Mucosa of descending colon (tissue), 3 donors: ENCODE results near the gene PTPRN2. TPM values are rescaled to one million over a fixed set of nuclear protein-coding genes. Genes with fewer than 3 reads are reported as not detected.

Source experiments
- ATAC-seq: fragments of 200-7000 bp; cut with Tn5 transposase; one replicate; pipeline ENCODE4 v1.9.1; 2020; ENCODE audit warnings: mild to moderate bottlenecking, moderate library complexity
- DNase-seq, 3 donors: peaks; one replicate each; pipeline ENCODE4 v3.0.0-alpha.2; 2020
- H3K36me3 ChIP-seq: fragments of 200-600 bp; one replicate; pipeline ENCODE4 v1.8.0; 2021; ENCODE audit warnings: low read depth, mild to moderate bottlenecking
- H3K4me1 ChIP-seq: fragments of 200-600 bp; one replicate; pipeline ENCODE4 v1.8.0; 2021; ENCODE audit warnings: low read depth, mild to moderate bottlenecking
- H3K4me3 ChIP-seq: fragments of 200-600 bp; one replicate; pipeline ENCODE4 v1.8.0; 2021; ENCODE audit warnings: mild to moderate bottlenecking
- H3K9me3 ChIP-seq: fragments of 200-600 bp; one replicate; pipeline ENCODE4 v1.8.0; 2021; ENCODE audit warnings: mild to moderate bottlenecking
- intact Hi-C, 2 donors: fragments of 100-400 bp; cut with DNase I in 1 of 2; cut with micrococcal nuclease in 1 of 2; formaldehyde crosslinking; loops; one replicate each; pipeline versions ENCODE4 v1.11.0 to v1.11.1; 2022; cut with DNase I, micrococcal nuclease
- total RNA-seq, 3 donors: library from RNA; stranded (reverse); fragmentation: NEBNext Ultra II Directional in 2 of 3; extraction: Animal tissue kit (Norgen Biotek cat#: 25700) in 2 of 3; gene quantifications; one replicate each; pipeline versions ENCODE4 v1.2.1 to v1.2.4, GENCODE V29; 2021 to 2023
- TF ChIP-seq, protein P1 (sequence below): fragments of 200-600 bp; IDR thresholded peaks from one replicate; pipeline ENCODE4 v1.8.0; 2022; ENCODE audit warnings: antibody characterized with exemption, mild to moderate bottlenecking
- donor health status: DM: no; HTN: no; CAD: no; lungs with moderate emphysema.
- donor health status: DM: no; HTN: no; CAD: no.
- donor health status: DM: no; HTN: yes; CAD: no.

Gene PTPRN2
- total RNA-seq, 3 donors from 2014 or later, result 12.5 to 28.0 (median 26.2) TPM

- DNase-seq, result peak in 1 of 3 donors; percentile 36
- no peaks in the 10 kb centered on the region for H3K9me3 ChIP-seq
- no peaks in the 10 kb centered on the region for H3K4me1 ChIP-seq
- H3K4me3 ChIP-seq, result no peak overlapping the region
- no peak for ATAC-seq
- no peaks in the 10 kb centered on the region for H3K36me3 ChIP-seq
- TF ChIP-seq, protein P1, sequence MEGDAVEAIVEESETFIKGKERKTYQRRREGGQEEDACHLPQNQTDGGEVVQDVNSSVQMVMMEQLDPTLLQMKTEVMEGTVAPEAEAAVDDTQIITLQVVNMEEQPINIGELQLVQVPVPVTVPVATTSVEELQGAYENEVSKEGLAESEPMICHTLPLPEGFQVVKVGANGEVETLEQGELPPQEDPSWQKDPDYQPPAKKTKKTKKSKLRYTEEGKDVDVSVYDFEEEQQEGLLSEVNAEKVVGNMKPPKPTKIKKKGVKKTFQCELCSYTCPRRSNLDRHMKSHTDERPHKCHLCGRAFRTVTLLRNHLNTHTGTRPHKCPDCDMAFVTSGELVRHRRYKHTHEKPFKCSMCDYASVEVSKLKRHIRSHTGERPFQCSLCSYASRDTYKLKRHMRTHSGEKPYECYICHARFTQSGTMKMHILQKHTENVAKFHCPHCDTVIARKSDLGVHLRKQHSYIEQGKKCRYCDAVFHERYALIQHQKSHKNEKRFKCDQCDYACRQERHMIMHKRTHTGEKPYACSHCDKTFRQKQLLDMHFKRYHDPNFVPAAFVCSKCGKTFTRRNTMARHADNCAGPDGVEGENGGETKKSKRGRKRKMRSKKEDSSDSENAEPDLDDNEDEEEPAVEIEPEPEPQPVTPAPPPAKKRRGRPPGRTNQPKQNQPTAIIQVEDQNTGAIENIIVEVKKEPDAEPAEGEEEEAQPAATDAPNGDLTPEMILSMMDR, result no peak
- intact Hi-C loops, result no loop called here
Observed at GRCh38 chr7:157521061-157521731, 1066.4 kb downstream of the PTPRN2 start.

DNA sequence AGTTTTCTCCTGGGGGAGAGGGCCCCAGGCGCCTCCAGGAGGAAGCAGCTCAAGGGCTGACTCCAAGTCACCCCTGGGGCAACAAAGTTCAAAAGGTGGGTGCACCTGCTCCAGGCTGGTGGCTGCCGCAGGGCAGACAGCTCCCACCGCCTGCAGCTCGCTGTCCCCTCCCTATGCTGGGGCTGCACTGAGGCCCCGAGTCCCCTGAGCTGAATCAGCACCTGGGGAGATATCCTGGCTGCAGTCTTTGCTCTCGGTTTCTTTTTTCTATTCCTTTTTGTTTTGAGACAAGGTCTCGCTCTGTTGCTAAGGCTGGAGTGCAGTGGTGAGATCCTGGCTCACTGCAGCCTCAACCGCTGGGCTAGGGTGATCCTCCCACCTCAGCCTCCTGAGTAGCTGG is 1067.4 kb downstream of the PTPRN2 start:
- H3K4me1 ChIP-seq, result no peaks in the 10 kb centered on the region
- peak; percentile 30 for ATAC-seq
- intact Hi-C loops, result no loop called here
- no peak overlapping the region for H3K4me3 ChIP-seq
- TF ChIP-seq, protein P1, result no peak
- no peaks in the 10 kb centered on the region for H3K36me3 ChIP-seq
- DNase-seq, result peak in 1 of 3 donors; percentile 42
- no peaks in the 10 kb centered on the region for H3K9me3 ChIP-seq

DNA sequence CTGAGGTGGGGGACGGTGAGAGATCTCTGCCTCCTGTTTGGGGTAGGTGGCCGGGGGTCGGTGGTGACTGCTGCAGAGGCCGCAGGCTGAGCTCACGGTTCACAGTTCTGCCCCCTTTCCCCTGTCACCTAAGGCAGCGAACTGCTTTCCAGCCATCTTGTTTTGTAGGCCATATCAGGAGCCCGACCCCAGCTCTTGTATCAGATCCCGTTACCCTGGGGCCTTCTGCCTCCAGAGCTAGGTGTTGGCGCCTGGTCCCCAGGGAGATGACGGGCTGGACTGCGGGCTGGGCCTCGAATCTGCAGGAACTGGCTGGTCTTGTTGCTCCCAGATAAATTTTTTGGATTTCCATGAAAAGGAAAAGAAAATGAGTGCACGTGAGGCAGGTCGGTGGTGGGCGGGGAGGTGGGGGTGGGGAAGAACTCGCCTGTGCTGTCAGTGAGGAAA is 1067.8 kb downstream of the PTPRN2 start:
- DNase-seq, result peak in 1 of 3 donors; percentile 15

GRCh38 chr7:157519246-157519645 is 1068.4 kb downstream of the PTPRN2 start:
- Histone ChIP-seq H3K4me1 (no peaks in the 10 kb centered on the region), H3K9me3 (no peaks in the 10 kb centered on the region), H3K36me3 (no peaks in the 10 kb centered on the region), H3K4me3 (no peak overlapping the region)
- ATAC-seq, result no peak
- intact Hi-C loops, result no loop called here
- DNase-seq, result peak in 1 of 3 donors; percentile 21
- TF ChIP-seq, protein P1, result no peak

More for the DNA sequence above, 1067.8 kb downstream of the PTPRN2 start:
- Histone ChIP-seq H3K36me3 (no peaks in the 10 kb centered on the region), H3K4me1 (no peaks in the 10 kb centered on the region), H3K9me3 (no peaks in the 10 kb centered on the region), H3K4me3 (no peak overlapping the region)
- TF ChIP-seq, protein P1, result no peak
- intact Hi-C loops, result no loop called here
- no peak for ATAC-seq

- no peak for ATAC-seq
- intact Hi-C loops, result no loop called here
- TF ChIP-seq, protein P1, result no peak
- H3K36me3 ChIP-seq, result no peaks in the 10 kb centered on the region
- H3K4me1 ChIP-seq, result no peaks in the 10 kb centered on the region
- DNase-seq, result peak in 1 of 3 donors; percentile 15
- H3K4me3 ChIP-seq, result no peak overlapping the region
- no peaks in the 10 kb centered on the region for H3K9me3 ChIP-seq
Observed at GRCh38 chr7:157518514-157519175, 1069.0 kb downstream of the PTPRN2 start.
